ENCODE data around the gene RGS1.

GRCh38 chr1:192529031-192529755 lies 46.4 kb upstream of the RGS1 start:
- TF ChIP-seq CTCF (IDR thresholded peaks at IDR 0.05) (no peak), POLR2A (IDR thresholded peaks at IDR 0.05) (no peak)
